HepG2 (cell line): ENCODE results near the gene HNRNPUL2. TPM values are rescaled to one million over a fixed set of nuclear protein-coding genes. Genes with fewer than 3 reads are reported as not detected.

Experiments
- ATAD3A ChIP-seq: sonication (generic); formaldehyde crosslinking; IDR thresholded peaks from 2 replicates; pipeline ENCODE4 v1.4.0; 2020; ENCODE audit warnings: missing genetic modification reagents
- KDM5B ChIP-seq: sonication (generic); formaldehyde crosslinking; IDR thresholded peaks from 2 replicates; pipeline ENCODE4 v1.4.0; 2020; ENCODE audit warnings: missing genetic modification reagents, mild to moderate bottlenecking, borderline replicate concordance
- NCOR1 ChIP-seq: fragments of 200-600 bp; sonication (generic); IDR thresholded peaks from 2 replicates; pipeline ENCODE4 v1.7.0; 2017; ENCODE audit warnings: antibody characterized with exemption, low read length, borderline replicate concordance
- TAF1 ChIP-seq: sonication (generic); formaldehyde crosslinking; IDR thresholded peaks from 2 replicates; pipeline ENCODE4 v1.4.0; 2020; ENCODE audit warnings: missing genetic modification reagents
- ZFP41 ChIP-seq: sonication (generic); formaldehyde crosslinking; IDR thresholded peaks from 2 replicates; pipeline ENCODE4 v1.4.0; 2020; ENCODE audit warnings: mild to moderate bottlenecking, missing genetic modification reagents, borderline replicate concordance
- ZNF30 ChIP-seq: sonication (generic); formaldehyde crosslinking; IDR thresholded peaks from 2 replicates; pipeline ENCODE4 v1.5.0; 2020; ENCODE audit warnings: mild to moderate bottlenecking, missing genetic modification reagents
- ZNF468 ChIP-seq: sonication (generic); formaldehyde crosslinking; IDR thresholded peaks from 2 replicates; pipeline ENCODE4 v1.8.0; 2022; ENCODE audit warnings: mild to moderate bottlenecking, moderate library complexity, missing genetic modification reagents
- ZNF567 ChIP-seq: sonication (generic); formaldehyde crosslinking; IDR thresholded peaks from 2 replicates; pipeline ENCODE4 v1.8.1; 2023; ENCODE audit warnings: mild to moderate bottlenecking, missing genetic modification reagents, borderline replicate concordance
- polyA plus RNA-seq, 8 experiments: library from polyadenylated mRNA; depleted of rRNA in 3 of 8; stranded (reverse) in 7 of 8; unstranded in 1 of 8; fragments of >200 nt; fragmentation: Illumina TruSeq in 4 of 8; extraction: Trizol in 4 of 8; gene quantifications; 2 replicates each; pipeline versions ENCODE4 v1.2.1 to v1.2.3, GENCODE V29; 2011 to 2016; ENCODE audit warnings: low read depth in 4 of 8, missing spikeins in 1 of 8, mixed read lengths in 1 of 8; ENCODE audit not compliant: insufficient read depth in 1 of 8
- total RNA-seq, 5 experiments: library from RNA; depleted of rRNA; stranded (reverse); fragments of >200 nt; fragmentation: Illumina TruSeq; extraction: Trizol; gene quantifications; 2 replicates each; pipeline ENCODE4 v1.2.3, GENCODE V29; 2016; ENCODE audit warnings: low read depth in 1 of 5
- TF ChIP-seq, protein P1 (sequence below): sonication (generic); formaldehyde crosslinking; IDR thresholded peaks from 2 replicates; pipeline ENCODE4 v1.8.0; 2023; ENCODE audit warnings: mild to moderate bottlenecking, missing genetic modification reagents
- TF ChIP-seq, protein P2 (sequence below): sonication (generic); formaldehyde crosslinking; IDR thresholded peaks from 2 replicates; pipeline ENCODE4 v1.5.1; 2020; ENCODE audit warnings: missing genetic modification reagents, mild to moderate bottlenecking, borderline replicate concordance
- TF ChIP-seq, protein P3 (sequence below): sonication (generic); formaldehyde crosslinking; IDR thresholded peaks from 2 replicates; pipeline ENCODE4 v1.4.0; 2020; ENCODE audit warnings: mild to moderate bottlenecking, missing genetic modification reagents
- TF ChIP-seq, protein P4 (sequence below): sonication (generic); formaldehyde crosslinking; IDR thresholded peaks from 2 replicates; pipeline ENCODE4 v1.8.0; 2022; ENCODE audit warnings: mild to moderate bottlenecking, missing genetic modification reagents
- TF ChIP-seq, protein P5 (sequence below): sonication (generic); formaldehyde crosslinking; IDR thresholded peaks from 2 replicates; pipeline ENCODE4 v1.9.0; 2021; ENCODE audit warnings: missing genetic modification reagents, borderline replicate concordance

Gene HNRNPUL2
- total and polyA plus RNA-seq, 2 of the 13 experiments (the other 11 are each of a cell fraction or from before 2014, with no cell fraction given) = 8.4 to 9.6 TPM

DNA sequence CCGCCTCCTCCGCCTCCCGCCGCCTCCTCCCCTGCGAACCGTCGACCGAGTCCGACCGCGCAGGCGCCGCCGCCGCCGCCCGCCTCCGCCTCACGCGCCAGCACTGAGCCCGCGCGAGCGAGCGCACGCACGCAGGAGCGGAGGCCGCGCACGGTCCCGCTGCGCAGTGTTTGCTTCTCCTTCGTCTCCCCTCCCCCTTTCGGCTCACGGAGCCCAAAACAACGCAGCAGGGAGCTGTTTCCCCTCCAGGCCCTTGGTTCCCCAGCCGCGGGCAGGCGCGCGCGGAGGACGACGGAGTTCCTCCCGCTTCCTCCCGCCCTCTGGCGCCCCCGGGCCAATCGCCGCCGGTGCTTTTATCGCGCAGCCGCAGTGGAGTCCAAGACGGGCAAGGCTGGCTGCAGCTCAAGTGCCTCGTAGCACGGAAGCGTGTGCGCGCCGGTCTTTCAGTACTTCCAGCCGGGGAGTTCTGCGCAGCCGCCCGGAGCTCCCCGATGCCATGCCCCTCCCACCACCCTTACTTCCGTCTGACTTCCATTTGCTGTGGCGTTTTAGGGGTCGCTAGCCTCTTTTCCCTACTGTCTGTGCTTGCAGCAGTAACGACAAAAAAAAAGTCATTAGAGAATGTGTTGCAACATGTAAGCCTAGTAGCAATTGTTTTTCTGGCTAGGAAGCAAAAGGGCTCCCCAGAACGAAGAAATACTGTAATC is at the start of gene HNRNPUL2 (continued):
- peak; percentile 67; the same call in 1 of the 2 replicates for TF ChIP-seq KDM5B
- TF ChIP-seq, protein P1, sequence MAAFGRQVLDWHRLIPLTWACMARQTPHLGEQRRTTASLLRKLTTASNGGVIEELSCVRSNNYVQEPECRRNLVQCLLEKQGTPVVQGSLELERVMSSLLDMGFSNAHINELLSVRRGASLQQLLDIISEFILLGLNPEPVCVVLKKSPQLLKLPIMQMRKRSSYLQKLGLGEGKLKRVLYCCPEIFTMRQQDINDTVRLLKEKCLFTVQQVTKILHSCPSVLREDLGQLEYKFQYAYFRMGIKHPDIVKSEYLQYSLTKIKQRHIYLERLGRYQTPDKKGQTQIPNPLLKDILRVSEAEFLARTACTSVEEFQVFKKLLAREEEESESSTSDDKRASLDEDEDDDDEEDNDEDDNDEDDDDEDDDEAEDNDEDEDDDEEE (CRISPR knock-in tag) = peak; percentile 77; the same call in 1 of the 2 replicates
- TF ChIP-seq NCOR1 = no peak
- TF ChIP-seq, protein P2, sequence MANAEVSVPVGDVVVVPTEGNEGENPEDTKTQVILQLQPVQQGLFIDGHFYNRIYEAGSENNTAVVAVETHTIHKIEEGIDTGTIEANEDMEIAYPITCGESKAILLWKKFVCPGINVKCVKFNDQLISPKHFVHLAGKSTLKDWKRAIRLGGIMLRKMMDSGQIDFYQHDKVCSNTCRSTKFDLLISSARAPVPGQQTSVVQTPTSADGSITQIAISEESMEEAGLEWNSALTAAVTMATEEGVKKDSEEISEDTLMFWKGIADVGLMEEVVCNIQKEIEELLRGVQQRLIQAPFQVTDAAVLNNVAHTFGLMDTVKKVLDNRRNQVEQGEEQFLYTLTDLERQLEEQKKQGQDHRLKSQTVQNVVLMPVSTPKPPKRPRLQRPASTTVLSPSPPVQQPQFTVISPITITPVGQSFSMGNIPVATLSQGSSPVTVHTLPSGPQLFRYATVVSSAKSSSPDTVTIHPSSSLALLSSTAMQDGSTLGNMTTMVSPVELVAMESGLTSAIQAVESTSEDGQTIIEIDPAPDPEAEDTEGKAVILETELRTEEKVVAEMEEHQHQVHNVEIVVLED = peak; percentile 83
- TF ChIP-seq ZNF30 (CRISPR knock-in tag) = peak; percentile 61; the same call in 1 of the 2 replicates
- peak; percentile 48; the same call in 1 of the 2 replicates for TF ChIP-seq ZNF468
- TF ChIP-seq ATAD3A (CRISPR knock-in tag) = no peak
- TF ChIP-seq, protein P3, sequence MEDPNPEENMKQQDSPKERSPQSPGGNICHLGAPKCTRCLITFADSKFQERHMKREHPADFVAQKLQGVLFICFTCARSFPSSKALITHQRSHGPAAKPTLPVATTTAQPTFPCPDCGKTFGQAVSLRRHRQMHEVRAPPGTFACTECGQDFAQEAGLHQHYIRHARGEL (CRISPR knock-in tag) = no peak
- peak; percentile 74; the same call in 1 of the 2 replicates for TF ChIP-seq ZFP41 (CRISPR knock-in tag)
- TF ChIP-seq TAF1 (CRISPR knock-in tag) = peak; percentile 78
- TF ChIP-seq, protein P4, sequence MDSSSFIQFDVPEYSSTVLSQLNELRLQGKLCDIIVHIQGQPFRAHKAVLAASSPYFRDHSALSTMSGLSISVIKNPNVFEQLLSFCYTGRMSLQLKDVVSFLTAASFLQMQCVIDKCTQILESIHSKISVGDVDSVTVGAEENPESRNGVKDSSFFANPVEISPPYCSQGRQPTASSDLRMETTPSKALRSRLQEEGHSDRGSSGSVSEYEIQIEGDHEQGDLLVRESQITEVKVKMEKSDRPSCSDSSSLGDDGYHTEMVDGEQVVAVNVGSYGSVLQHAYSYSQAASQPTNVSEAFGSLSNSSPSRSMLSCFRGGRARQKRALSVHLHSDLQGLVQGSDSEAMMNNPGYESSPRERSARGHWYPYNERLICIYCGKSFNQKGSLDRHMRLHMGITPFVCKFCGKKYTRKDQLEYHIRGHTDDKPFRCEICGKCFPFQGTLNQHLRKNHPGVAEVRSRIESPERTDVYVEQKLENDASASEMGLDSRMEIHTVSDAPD (CRISPR knock-in tag) = no peak
- TF ChIP-seq, protein P5, sequence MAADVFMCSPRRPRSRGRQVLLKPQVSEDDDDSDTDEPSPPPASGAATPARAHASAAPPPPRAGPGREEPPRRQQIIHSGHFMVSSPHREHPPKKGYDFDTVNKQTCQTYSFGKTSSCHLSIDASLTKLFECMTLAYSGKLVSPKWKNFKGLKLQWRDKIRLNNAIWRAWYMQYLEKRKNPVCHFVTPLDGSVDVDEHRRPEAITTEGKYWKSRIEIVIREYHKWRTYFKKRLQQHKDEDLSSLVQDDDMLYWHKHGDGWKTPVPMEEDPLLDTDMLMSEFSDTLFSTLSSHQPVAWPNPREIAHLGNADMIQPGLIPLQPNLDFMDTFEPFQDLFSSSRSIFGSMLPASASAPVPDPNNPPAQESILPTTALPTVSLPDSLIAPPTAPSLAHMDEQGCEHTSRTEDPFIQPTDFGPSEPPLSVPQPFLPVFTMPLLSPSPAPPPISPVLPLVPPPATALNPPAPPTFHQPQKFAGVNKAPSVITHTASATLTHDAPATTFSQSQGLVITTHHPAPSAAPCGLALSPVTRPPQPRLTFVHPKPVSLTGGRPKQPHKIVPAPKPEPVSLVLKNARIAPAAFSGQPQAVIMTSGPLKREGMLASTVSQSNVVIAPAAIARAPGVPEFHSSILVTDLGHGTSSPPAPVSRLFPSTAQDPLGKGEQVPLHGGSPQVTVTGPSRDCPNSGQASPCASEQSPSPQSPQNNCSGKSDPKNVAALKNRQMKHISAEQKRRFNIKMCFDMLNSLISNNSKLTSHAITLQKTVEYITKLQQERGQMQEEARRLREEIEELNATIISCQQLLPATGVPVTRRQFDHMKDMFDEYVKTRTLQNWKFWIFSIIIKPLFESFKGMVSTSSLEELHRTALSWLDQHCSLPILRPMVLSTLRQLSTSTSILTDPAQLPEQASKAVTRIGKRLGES (CRISPR knock-in tag) = peak; percentile 47; the same call in 1 of the 2 replicates
- 0 out of 2 replicates have a peak, but pooled peaks have one; percentile 71 for TF ChIP-seq ZNF567 (CRISPR knock-in tag)
